ENCODE measurements around the gene HOXC4. TPM values are rescaled to one million over a fixed set of nuclear protein-coding genes. Genes with fewer than 3 reads are reported as not detected.
A peak's percentile ranks its signal among the peaks of the same experiment; 100 is the strongest.

Gene HOXC4
- polyA plus RNA-seq, 2 of the 4 experiments (the other 2 are of a cell fraction): 1.3 to 4.0 TPM

- no peak for TF ChIP-seq HOXB5 (CRISPR knock-in tag; IDR thresholded peaks at IDR 0.05)
- no peak for TF ChIP-seq TFCP2L1 (CRISPR knock-in tag; IDR thresholded peaks at IDR 0.05)
- no peak for TF ChIP-seq NR3C1 (IDR thresholded peaks at IDR 0.05)
These were observed 21.5 kb upstream of the HOXC4 start (continued) for GRCh38 chr12:54032086-54032619.

- WGBS (ENCODE audit: missing lambda C conversion rate): 2% methylated on average over 12 of the region's 12 CpGs
- peak; percentile 87 to 92 for DNase-seq (ENCODE audit: low read depth in 1 of 2, low spot score in 1 of 2)
- ChIA-PET POLR2A (interaction anchor here (0.7 to 2.1 kb wide), 16 partner anchors 8 to 184 kb away, joined by 3 to 26 read pairs (median 5); partner anchors contain the start of genes HOXC4, HOXC8 and SMUG1), CTCF (interaction anchor here (0.5 to 27.9 kb wide), 54 partner anchors 9 to 1924 kb away, joined by 3 to 476 read pairs (median 4); partner anchors contain the start of genes HOXC10, HOXC4, HOXC8 and HOXC9)
- Histone ChIP-seq H3K9me3 (no peaks in the 10 kb centered on the region), H3K4me1 (peaks cover 18% of the 10 kb centered on the region), H3K27ac (peak within 1 kb of the TSS; percentile 76 to 93), H3K4me3 (peak within 1 kb of the TSS; percentile 56), H3K4me2 (peak within 1 kb of the TSS; percentile 89)
- FAIRE-seq: peak; percentile 82
- peak; percentile 40 to 59 for ATAC-seq
- TF ChIP-seq, protein P1, sequence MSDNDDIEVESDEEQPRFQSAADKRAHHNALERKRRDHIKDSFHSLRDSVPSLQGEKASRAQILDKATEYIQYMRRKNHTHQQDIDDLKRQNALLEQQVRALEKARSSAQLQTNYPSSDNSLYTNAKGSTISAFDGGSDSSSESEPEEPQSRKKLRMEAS (IDR thresholded peaks at IDR 0.05): 0 out of 2 replicates have a peak, but pooled peaks have one; percentile 15
- TF ChIP-seq, protein P2, sequence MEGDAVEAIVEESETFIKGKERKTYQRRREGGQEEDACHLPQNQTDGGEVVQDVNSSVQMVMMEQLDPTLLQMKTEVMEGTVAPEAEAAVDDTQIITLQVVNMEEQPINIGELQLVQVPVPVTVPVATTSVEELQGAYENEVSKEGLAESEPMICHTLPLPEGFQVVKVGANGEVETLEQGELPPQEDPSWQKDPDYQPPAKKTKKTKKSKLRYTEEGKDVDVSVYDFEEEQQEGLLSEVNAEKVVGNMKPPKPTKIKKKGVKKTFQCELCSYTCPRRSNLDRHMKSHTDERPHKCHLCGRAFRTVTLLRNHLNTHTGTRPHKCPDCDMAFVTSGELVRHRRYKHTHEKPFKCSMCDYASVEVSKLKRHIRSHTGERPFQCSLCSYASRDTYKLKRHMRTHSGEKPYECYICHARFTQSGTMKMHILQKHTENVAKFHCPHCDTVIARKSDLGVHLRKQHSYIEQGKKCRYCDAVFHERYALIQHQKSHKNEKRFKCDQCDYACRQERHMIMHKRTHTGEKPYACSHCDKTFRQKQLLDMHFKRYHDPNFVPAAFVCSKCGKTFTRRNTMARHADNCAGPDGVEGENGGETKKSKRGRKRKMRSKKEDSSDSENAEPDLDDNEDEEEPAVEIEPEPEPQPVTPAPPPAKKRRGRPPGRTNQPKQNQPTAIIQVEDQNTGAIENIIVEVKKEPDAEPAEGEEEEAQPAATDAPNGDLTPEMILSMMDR (IDR thresholded peaks at IDR 0.05): peak; percentile 98
- TF ChIP-seq SMC3 (IDR thresholded peaks at IDR 0.05): peak; percentile 95
- TF ChIP-seq USF2 (IDR thresholded peaks at IDR 0.05): peak; percentile 93
- TF ChIP-seq HOXB13 (CRISPR knock-in tag; IDR thresholded peaks at IDR 0.05; ENCODE audit: low read depth): no peak
- peak; percentile 92 to 94 for TF ChIP-seq RAD21 (conservative IDR thresholded peaks at IDR 0.05 in 1 of 2, IDR thresholded peaks at IDR 0.05 in 1 of 2)
- TF ChIP-seq MAFK (IDR thresholded peaks at IDR 0.05; ENCODE audit: partially characterized antibody): no peak
These were observed 21.0 kb upstream of the HOXC4 start, which contains the start of gene HOXC5 for GRCh38 chr12:54032627-54033100. TSS of gene HOXC5 (plus strand) at chr12:54033050. CDS start at chr12:54033123, 73 bp downstream.

GRCh38 chr12:54033106-54033979 is 20.3 kb upstream of the HOXC4 start:
- WGBS (ENCODE audit: missing lambda C conversion rate): 25% methylated on average over 43 of the region's 61 CpGs
- ATAC-seq (peak; percentile 71 to 75), FAIRE-seq (no peak), DNase-seq (ENCODE audit: low read depth in 1 of 2, low spot score in 1 of 2) (peak; percentile 53 to 56)
- Histone ChIP-seq H3K4me2 (peak overlapping the region; percentile 89), H3K4me3 (peak overlapping the region; percentile 56), H3K4me1 (peaks cover 14% of the 10 kb centered on the region; the same call in 2 of the 3 replicates), H3K27ac (peak overlapping the region; percentile 76 to 93), H3K9me3 (no peaks in the 10 kb centered on the region)
- TF ChIP-seq POLR2A (IDR thresholded peaks at IDR 0.05; ENCODE audit: low read length): peak; percentile 38; the same call in 1 of the 2 replicates
- TF ChIP-seq, protein P3, sequence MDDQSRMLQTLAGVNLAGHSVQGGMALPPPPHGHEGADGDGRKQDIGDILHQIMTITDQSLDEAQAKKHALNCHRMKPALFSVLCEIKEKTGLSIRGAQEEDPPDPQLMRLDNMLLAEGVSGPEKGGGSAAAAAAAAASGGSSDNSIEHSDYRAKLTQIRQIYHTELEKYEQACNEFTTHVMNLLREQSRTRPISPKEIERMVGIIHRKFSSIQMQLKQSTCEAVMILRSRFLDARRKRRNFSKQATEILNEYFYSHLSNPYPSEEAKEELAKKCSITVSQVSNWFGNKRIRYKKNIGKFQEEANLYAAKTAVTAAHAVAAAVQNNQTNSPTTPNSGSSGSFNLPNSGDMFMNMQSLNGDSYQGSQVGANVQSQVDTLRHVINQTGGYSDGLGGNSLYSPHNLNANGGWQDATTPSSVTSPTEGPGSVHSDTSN (IDR thresholded peaks at IDR 0.05): no peak
- TF ChIP-seq, protein P1 (IDR thresholded peaks at IDR 0.05): peak; percentile 14; the same call in 1 of the 2 replicates
- TF ChIP-seq, protein P4, sequence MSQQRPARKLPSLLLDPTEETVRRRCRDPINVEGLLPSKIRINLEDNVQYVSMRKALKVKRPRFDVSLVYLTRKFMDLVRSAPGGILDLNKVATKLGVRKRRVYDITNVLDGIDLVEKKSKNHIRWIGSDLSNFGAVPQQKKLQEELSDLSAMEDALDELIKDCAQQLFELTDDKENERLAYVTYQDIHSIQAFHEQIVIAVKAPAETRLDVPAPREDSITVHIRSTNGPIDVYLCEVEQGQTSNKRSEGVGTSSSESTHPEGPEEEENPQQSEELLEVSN (IDR thresholded peaks at IDR 0.05; ENCODE audit: borderline replicate concordance, low read depth): peak; percentile 33; the same call in 1 of the 2 replicates
- TF ChIP-seq FOSL2 (IDR thresholded peaks at IDR 0.05): no peak
- TF ChIP-seq FOSL2 (CRISPR knock-in tag; IDR thresholded peaks at IDR 0.05): 0 out of 2 replicates have a peak, but pooled peaks have one; percentile 1
- TF ChIP-seq HOXB13 (CRISPR knock-in tag; IDR thresholded peaks at IDR 0.05; ENCODE audit: low read depth): 0 out of 2 replicates have a peak, but pooled peaks have one; percentile 48
- ChIA-PET CTCF (interaction anchor here (0.5 to 27.9 kb wide), 37 partner anchors 8 to 289 kb away, joined by 3 to 476 read pairs (median 7); partner anchors contain the start of genes HOXC10, HOXC4, HOXC8 and HOXC9), POLR2A (interaction anchor here (1.0 to 2.1 kb wide), 11 partner anchors 8 to 175 kb away, joined by 3 to 26 read pairs (median 7); partner anchors contain the start of genes HOXC4, HOXC8 and SMUG1)

Measured in A549 (cell line).